GM12864 (cell line): Measurements from ENCODE around the gene PLIN3.
"Not testable (repeated sequence)": the region's sequence is repeated elsewhere in the genome, so short reads cannot be mapped to it uniquely, and the experiment has no call there.

Experiments
- DNase-seq: peaks from one replicate; pipeline ENCODE4 v3.0.0-alpha.2; 2011; ENCODE audit warnings: low read depth
- H3K4me3 ChIP-seq: 2 replicates; pipeline ENCODE4 v1.5.1; 2011; ENCODE audit warnings: mild to moderate bottlenecking, low read depth, low read length, control low read depth
- TF ChIP-seq, protein P1 (sequence below): IDR thresholded peaks from 2 replicates; pipeline ENCODE4 v1.5.1; 2011; ENCODE audit warnings: low read depth, mild to moderate bottlenecking, moderate library complexity, low read length, control low read depth, inconsistent platforms; ENCODE audit errors: missing control alignments

PLIN3 gene

DNA sequence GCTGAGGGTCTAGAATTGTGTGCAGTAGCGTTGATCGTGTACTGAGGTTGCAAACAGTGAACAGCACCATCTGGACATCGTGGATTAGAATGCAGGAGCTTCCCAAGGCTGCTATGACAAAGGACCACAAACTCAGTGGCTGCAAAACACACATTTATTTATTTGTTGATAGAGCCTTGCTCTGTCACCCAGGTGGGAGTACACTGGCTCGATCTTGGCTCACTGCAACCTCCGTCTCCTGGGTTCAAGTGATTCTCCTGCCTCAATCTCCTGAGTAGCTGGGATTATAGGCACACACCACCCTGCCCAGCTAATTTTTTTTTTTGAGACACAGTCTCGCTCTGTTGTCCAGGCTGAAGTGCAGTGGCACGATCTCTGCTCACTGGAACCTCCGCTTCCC lies 39.5 kb upstream of the PLIN3 start:
- DNase-seq, result no peak
- TF ChIP-seq, protein P1, sequence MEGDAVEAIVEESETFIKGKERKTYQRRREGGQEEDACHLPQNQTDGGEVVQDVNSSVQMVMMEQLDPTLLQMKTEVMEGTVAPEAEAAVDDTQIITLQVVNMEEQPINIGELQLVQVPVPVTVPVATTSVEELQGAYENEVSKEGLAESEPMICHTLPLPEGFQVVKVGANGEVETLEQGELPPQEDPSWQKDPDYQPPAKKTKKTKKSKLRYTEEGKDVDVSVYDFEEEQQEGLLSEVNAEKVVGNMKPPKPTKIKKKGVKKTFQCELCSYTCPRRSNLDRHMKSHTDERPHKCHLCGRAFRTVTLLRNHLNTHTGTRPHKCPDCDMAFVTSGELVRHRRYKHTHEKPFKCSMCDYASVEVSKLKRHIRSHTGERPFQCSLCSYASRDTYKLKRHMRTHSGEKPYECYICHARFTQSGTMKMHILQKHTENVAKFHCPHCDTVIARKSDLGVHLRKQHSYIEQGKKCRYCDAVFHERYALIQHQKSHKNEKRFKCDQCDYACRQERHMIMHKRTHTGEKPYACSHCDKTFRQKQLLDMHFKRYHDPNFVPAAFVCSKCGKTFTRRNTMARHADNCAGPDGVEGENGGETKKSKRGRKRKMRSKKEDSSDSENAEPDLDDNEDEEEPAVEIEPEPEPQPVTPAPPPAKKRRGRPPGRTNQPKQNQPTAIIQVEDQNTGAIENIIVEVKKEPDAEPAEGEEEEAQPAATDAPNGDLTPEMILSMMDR, result no peak
- H3K4me3 ChIP-seq, result no peak overlapping the region

DNA sequence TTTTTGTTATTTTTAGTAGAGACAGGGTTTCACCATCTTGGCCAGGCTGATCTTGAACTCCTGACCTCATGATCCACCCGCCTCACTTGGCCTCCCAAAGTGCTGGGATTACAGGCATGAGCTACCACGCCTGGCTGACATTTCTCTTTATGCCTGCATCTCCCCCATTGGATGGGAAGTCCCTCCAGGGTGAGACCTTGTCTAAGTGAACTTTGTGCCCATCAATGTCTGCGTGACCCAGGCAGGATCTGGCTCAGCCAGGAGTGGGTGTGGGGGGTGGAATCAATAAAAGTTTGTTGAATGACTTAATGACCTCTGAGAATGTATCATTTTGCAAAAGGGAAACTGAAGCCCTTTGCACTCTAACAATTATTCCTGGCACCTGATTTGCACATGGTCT lies 37.0 kb upstream of the PLIN3 start:
- no peak for DNase-seq
- no peak overlapping the region for H3K4me3 ChIP-seq
- TF ChIP-seq, protein P1, result no peak

DNA sequence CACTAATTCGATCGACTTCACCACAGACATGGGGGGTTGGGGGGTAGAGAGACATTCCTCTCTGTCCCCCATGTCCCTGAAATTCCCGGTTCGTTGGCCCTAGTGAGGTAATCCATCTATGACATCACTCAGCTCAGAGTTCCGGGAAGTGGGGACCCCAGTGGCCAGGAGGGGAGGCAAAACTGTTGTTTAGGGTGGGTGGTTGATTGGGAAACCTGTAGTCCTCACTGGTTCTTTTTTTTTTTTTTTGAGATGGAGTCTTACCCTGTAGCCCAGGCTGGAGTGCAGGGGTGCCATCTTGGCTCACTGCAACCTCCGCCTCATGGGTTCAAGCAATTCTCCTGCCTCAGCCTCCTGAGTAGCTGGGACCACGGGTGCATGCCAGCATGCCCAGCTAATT lies 35.3 kb upstream of the PLIN3 start, which contains the start of gene ARRDC5:
Gene ARRDC5 (minus strand): TSS at position 101 of the 400 bp plus-strand sequence. CDS start 71 bp downstream, at position 30.
- H3K4me3 ChIP-seq, result no peak within 1 kb of the TSS
- TF ChIP-seq, protein P1, result no peak
- DNase-seq, result no peak

DNA sequence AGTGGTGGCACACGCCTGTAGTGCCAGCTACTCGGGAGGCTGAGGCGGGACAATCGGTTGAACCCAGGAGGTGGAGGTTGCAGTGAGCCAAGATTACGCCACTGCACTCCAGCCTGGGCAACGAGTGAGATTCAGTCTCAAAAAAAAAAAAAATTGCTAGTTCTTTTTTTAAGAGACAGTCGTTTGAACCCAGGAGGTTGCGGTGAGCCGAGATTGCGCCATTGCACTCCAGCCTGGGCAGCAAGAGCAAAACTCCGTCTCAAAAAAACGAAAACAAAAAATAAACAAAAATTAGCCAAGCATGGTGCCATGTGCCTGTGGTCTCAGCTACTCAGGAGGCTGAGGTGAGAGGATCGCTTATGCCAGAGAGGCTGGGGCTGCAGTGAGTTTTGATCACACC lies 33.4 kb upstream of the PLIN3 start:
- DNase-seq, H3K4me3 ChIP-seq: not testable (repeated sequence)

GRCh38 chr19:4897146-4897545 lies 29.7 kb upstream of the PLIN3 start:
- TF ChIP-seq, protein P1, result no peak
- DNase-seq, result no peak

GRCh38 chr19:4896372-4896771 lies 28.9 kb upstream of the PLIN3 start:
- no peak overlapping the region for H3K4me3 ChIP-seq
- DNase-seq, result no peak
- TF ChIP-seq, protein P1, result no peak

More at GRCh38 chr19:4897146-4897545, 29.7 kb upstream of the PLIN3 start:
- H3K4me3 ChIP-seq, result no peak overlapping the region

GRCh38 chr19:4892962-4893361 lies 25.5 kb upstream of the PLIN3 start:
- DNase-seq, result not testable (repeated sequence)

GRCh38 chr19:4891066-4891465 lies 23.6 kb upstream of the PLIN3 start:
- no peak for DNase-seq
- TF ChIP-seq, protein P1, result no peak
- H3K4me3 ChIP-seq, result no peak overlapping the region

More at GRCh38 chr19:4892962-4893361, 25.5 kb upstream of the PLIN3 start:
- H3K4me3 ChIP-seq, result not testable (repeated sequence)
